GM18858 (cell line): ENCODE data around the gene DCHS1.
"Not testable (repeated sequence)": the region's sequence is repeated elsewhere in the genome, so short reads cannot be mapped to it uniquely, and the experiment has no call there.

Source experiments
- ATAC-seq: cut with Tn5 transposase; IDR thresholded peaks from one replicate; pipeline ENCODE4 v1.9.1; 2021; ENCODE audit not compliant: unreplicated experiment

DCHS1 gene

GRCh38 chr11:6655790-6656583 lies at the start of gene DCHS1:
TSS of gene DCHS1 (minus strand) at chr11:6655809. CDS start at chr11:6641613, 14,196 bp downstream.
- no peak for ATAC-seq

GRCh38 chr11:6703247-6704063 lies 47.8 kb upstream of the DCHS1 start:
- no peak for ATAC-seq

GRCh38 chr11:6701955-6702354 lies 46.3 kb upstream of the DCHS1 start:
- not testable (repeated sequence) for ATAC-seq

- no peak for ATAC-seq
Observed at GRCh38 chr11:6695377-6695776, 39.8 kb upstream of the DCHS1 start.

- ATAC-seq = no peak
Observed at GRCh38 chr11:6694229-6694535, 38.6 kb upstream of the DCHS1 start.

GRCh38 chr11:6693342-6694228 lies 38.0 kb upstream of the DCHS1 start:
- no peak for ATAC-seq

- no peak for ATAC-seq
Observed at GRCh38 chr11:6692128-6692527, 36.5 kb upstream of the DCHS1 start.

- ATAC-seq = not testable (repeated sequence)
Observed at GRCh38 chr11:6690431-6691132, 35.0 kb upstream of the DCHS1 start.

GRCh38 chr11:6687876-6688275 lies 32.3 kb upstream of the DCHS1 start:
- no peak for ATAC-seq

GRCh38 chr11:6686006-6686405 lies 30.4 kb upstream of the DCHS1 start:
- no peak for ATAC-seq

- not testable (repeated sequence) for ATAC-seq
Observed at GRCh38 chr11:6684068-6684467, 28.5 kb upstream of the DCHS1 start.

- peak; percentile 86 for ATAC-seq
Observed at GRCh38 chr11:6682936-6683861, 27.6 kb upstream of the DCHS1 start, which contains the start of gene MRPL17. TSS of gene MRPL17 (minus strand) at chr11:6683340. CDS start at chr11:6683296, 44 bp downstream.

GRCh38 chr11:6682591-6682935 lies 27.0 kb upstream of the DCHS1 start:
- ATAC-seq = no peak

GRCh38 chr11:6681949-6682348 lies 26.3 kb upstream of the DCHS1 start:
- no peak for ATAC-seq

- ATAC-seq = no peak
Observed at GRCh38 chr11:6681505-6681904, 25.9 kb upstream of the DCHS1 start.

- no peak for ATAC-seq
Observed at GRCh38 chr11:6677018-6677417, 21.4 kb upstream of the DCHS1 start.

- ATAC-seq = no peak
Observed at GRCh38 chr11:6674862-6675261, 19.3 kb upstream of the DCHS1 start.

- ATAC-seq = no peak
Observed at GRCh38 chr11:6674219-6674597, 18.6 kb upstream of the DCHS1 start.

- ATAC-seq = no peak
Observed at GRCh38 chr11:6673523-6674218, 18.1 kb upstream of the DCHS1 start.
